Lung (tissue), 12 donors: ENCODE data around the gene RALGPS1. TPM values are rescaled to one million over a fixed set of nuclear protein-coding genes. Genes with fewer than 3 reads are reported as not detected.

ENCODE experiments used
- ATAC-seq: fragments of 200-7000 bp; cut with Tn5 transposase; one replicate; pipeline ENCODE4 v1.9.1; 2020; ENCODE audit warnings: moderate number of reproducible peaks; ENCODE audit not compliant: insufficient read depth, low FRiP score
- DNase-seq, 3 donors: peaks; one replicate each; pipeline ENCODE4 v3.0.0-alpha.2; 2013 to 2017
- H3K27ac ChIP-seq, 2 donors: one replicate each; pipeline ENCODE4 v1.5.1; 2013; ENCODE audit warnings: mild to moderate bottlenecking in 2 of 2, moderate library complexity in 2 of 2, control low read depth in 1 of 2, inconsistent platforms in 1 of 2, low read depth in 1 of 2, low read length in 1 of 2
- H3K27me3 ChIP-seq, 3 donors: one replicate each; pipeline ENCODE4 v1.5.1; 2013; ENCODE audit warnings: low read length in 2 of 3; ENCODE audit not compliant: control insufficient read depth in 3 of 3, insufficient read depth in 3 of 3
- H3K36me3 ChIP-seq, 4 donors: one replicate each; pipeline ENCODE4 v1.5.1; 2013; ENCODE audit warnings: low read length in 4 of 4, mild to moderate bottlenecking in 1 of 4, moderate library complexity in 1 of 4; ENCODE audit not compliant: control insufficient read depth in 4 of 4, insufficient read depth in 4 of 4
- H3K4me1 ChIP-seq, 5 donors: one replicate each; pipeline ENCODE4 v1.5.1; 2013; ENCODE audit warnings: low read length in 5 of 5, mild to moderate bottlenecking in 2 of 5, moderate library complexity in 1 of 5; ENCODE audit not compliant: control insufficient read depth in 5 of 5, insufficient read depth in 5 of 5
- H3K4me3 ChIP-seq: one replicate; pipeline ENCODE4 v1.5.1; 2013; ENCODE audit warnings: mild to moderate bottlenecking, control low read depth, moderate library complexity
- H3K9ac ChIP-seq, 2 donors: one replicate each; pipeline ENCODE4 v1.5.1; 2013; ENCODE audit warnings: low read length in 2 of 2, control low read depth in 1 of 2; ENCODE audit not compliant: insufficient read depth in 1 of 2
- H3K9me3 ChIP-seq, 4 donors: one replicate each; pipeline ENCODE4 v1.5.1; 2013; ENCODE audit warnings: low read length in 3 of 4, mild to moderate bottlenecking in 1 of 4, moderate library complexity in 1 of 4; ENCODE audit not compliant: control insufficient read depth in 4 of 4, insufficient read depth in 3 of 4
- CTCF ChIP-seq: IDR thresholded peaks from 2 replicates; pipeline ENCODE4 v1.5.1; 2012; ENCODE audit warnings: mild to moderate bottlenecking; ENCODE audit errors: control extremely low read depth, extremely low read depth
- WGBS, 2 donors: extraction: QIAGEN DNeasy Blood & Tissue Kit; methylation state at CpG; one replicate each; pipeline ENCODE4 v1.1.7; 2013; 5-methylcytosine and 5-hydroxymethylcytosine counted together
- polyA plus RNA-seq, 2 donors: library from polyadenylated mRNA; stranded (reverse); fragments of 200-250 nt; gene quantifications; one replicate each; pipeline ENCODE4 v1.2.1, GENCODE V29; 2013
- total RNA-seq, 2 donors: library from RNA; depleted of rRNA in 1 of 2; stranded (reverse); fragments of >200 nt in 1 of 2; gene quantifications; one replicate each; pipeline ENCODE4 v1.2.1, GENCODE V29; 2014 to 2021
- donor health status: control.
- donor health status: control.
- donor health status: Bipolar disorder and iron deficiency.
- donor health status: healthy.
- donor health status: DM: yes; HTN: yes; CAD: no.

The RALGPS1 gene
- total and polyA plus RNA-seq, 4 donors = 3.5 to 30.3 (median 11.9) TPM

GRCh38 chr9:127140181-127140580 lies 225.6 kb downstream of the RALGPS1 start:
- no peak for TF ChIP-seq CTCF
- no peaks in the 10 kb centered on the region for H3K9me3 ChIP-seq
- no peak for DNase-seq
- ATAC-seq = no peak
- no peak overlapping the region for H3K9ac ChIP-seq
- H3K4me3 ChIP-seq = no peak overlapping the region
- no peaks in the 10 kb centered on the region for H3K27me3 ChIP-seq
- peaks cover 0 to 34% (median 3%) of the 10 kb centered on the region in 5 donors for H3K4me1 ChIP-seq
- H3K27ac ChIP-seq = no peak overlapping the region
- WGBS, 2 donors = 94 to 98% methylated on average over 6 of the region's 6 CpGs
- no peaks in the 10 kb centered on the region for H3K36me3 ChIP-seq

GRCh38 chr9:127140842-127141675 lies 226.5 kb downstream of the RALGPS1 start:
- no peak for TF ChIP-seq CTCF
- no peaks in the 10 kb centered on the region for H3K36me3 ChIP-seq
- peaks cover 0 to 31% (median 0%) of the 10 kb centered on the region in 5 donors for H3K4me1 ChIP-seq
- H3K9ac ChIP-seq = no peak overlapping the region
- no peak for DNase-seq
- H3K27me3 ChIP-seq = no peaks in the 10 kb centered on the region
- WGBS, 2 donors = 80 to 87% methylated on average over 9 of the region's 9 CpGs
- no peaks in the 10 kb centered on the region for H3K9me3 ChIP-seq
- ATAC-seq = no peak
- no peak overlapping the region for H3K27ac ChIP-seq
- no peak overlapping the region for H3K4me3 ChIP-seq

GRCh38 chr9:127142291-127142690 lies 227.7 kb downstream of the RALGPS1 start:
- Histone ChIP-seq H3K27ac (no peak overlapping the region), H3K9me3 (no peaks in the 10 kb centered on the region), H3K27me3 (no peaks in the 10 kb centered on the region), H3K36me3 (no peaks in the 10 kb centered on the region), H3K4me3 (no peak overlapping the region), H3K9ac (no peak overlapping the region), H3K4me1 (peaks cover 0 to 28% (median 0%) of the 10 kb centered on the region in 5 donors)
- DNase-seq = no peak
- no peak for ATAC-seq
- 96 to 97% methylated on average over 3 of the region's 3 CpGs for WGBS, 2 donors
- no peak for TF ChIP-seq CTCF
